ENCODE measurements around the gene PRKCA.

Gene PRKCA

GRCh38 chr17:66495035-66495434 is 192.6 kb downstream of the PRKCA start:
- no peak for DNase-seq

- DNase-seq = no peak
Observed at GRCh38 chr17:66496306-66496705, 193.9 kb downstream of the PRKCA start.

GRCh38 chr17:66498580-66498979 is 196.2 kb downstream of the PRKCA start:
- no peak for DNase-seq

- DNase-seq = no peak
Observed at GRCh38 chr17:66506641-66507040, 204.2 kb downstream of the PRKCA start.

- DNase-seq = no peak
Observed at GRCh38 chr17:66507103-66507923, 204.9 kb downstream of the PRKCA start.

- DNase-seq = no peak
Observed at GRCh38 chr17:66507982-66508760, 205.8 kb downstream of the PRKCA start.

GRCh38 chr17:66508896-66509844 is 206.8 kb downstream of the PRKCA start:
- no peak for DNase-seq

GRCh38 chr17:66509926-66510325 is 207.5 kb downstream of the PRKCA start:
- DNase-seq = no peak

- no peak for DNase-seq
Observed at GRCh38 chr17:66511135-66511534, 208.7 kb downstream of the PRKCA start.

GRCh38 chr17:66514227-66514806 is 211.9 kb downstream of the PRKCA start:
- DNase-seq = no peak

- DNase-seq = no peak
Observed at GRCh38 chr17:66515974-66516373, 213.6 kb downstream of the PRKCA start.

- no peak for DNase-seq
Observed at GRCh38 chr17:66517336-66518009, 215.1 kb downstream of the PRKCA start.

GRCh38 chr17:66518108-66518507 is 215.7 kb downstream of the PRKCA start:
- DNase-seq = no peak

GRCh38 chr17:66518677-66519076 is 216.3 kb downstream of the PRKCA start:
- DNase-seq = no peak

- DNase-seq = no peak
Observed at GRCh38 chr17:66519154-66519553, 216.7 kb downstream of the PRKCA start.

- no peak for DNase-seq
Observed at GRCh38 chr17:66520999-66521398, 218.6 kb downstream of the PRKCA start.

GRCh38 chr17:66522591-66523272 is 220.3 kb downstream of the PRKCA start:
- DNase-seq = no peak

- no peak for DNase-seq
Observed at GRCh38 chr17:66523378-66524200, 221.2 kb downstream of the PRKCA start.

GRCh38 chr17:66524877-66525276 is 222.5 kb downstream of the PRKCA start:
- no peak for DNase-seq

GRCh38 chr17:66525338-66525737 is 222.9 kb downstream of the PRKCA start:
- no peak for DNase-seq
